Ishikawa (cell line): ENCODE results near the gene OR51B4.

Experiments used
- CEBPB ChIP-seq: IDR thresholded peaks from 2 replicates; pipeline ENCODE4 v1.6.1; 2012
- CREB1 ChIP-seq: IDR thresholded peaks from 2 replicates; pipeline ENCODE4 v1.6.1; 2012; ENCODE audit warnings: low read depth
- EP300 ChIP-seq: IDR thresholded peaks from 2 replicates; pipeline ENCODE4 v1.6.1; 2012; ENCODE audit warnings: borderline replicate concordance
- FOXM1 ChIP-seq: IDR thresholded peaks from 2 replicates; pipeline ENCODE4 v1.6.1; 2012; ENCODE audit warnings: low read depth, borderline replicate concordance
- TCF12 ChIP-seq: IDR thresholded peaks from 2 replicates; pipeline ENCODE4 v1.6.1; 2012; ENCODE audit warnings: low read depth
- TEAD4 ChIP-seq: IDR thresholded peaks from 2 replicates; pipeline ENCODE4 v1.6.1; 2012
- ZBTB7A ChIP-seq: IDR thresholded peaks from 2 replicates; pipeline ENCODE4 v1.6.1; 2012; ENCODE audit warnings: low read depth
- TF ChIP-seq, protein P1 (sequence below): IDR thresholded peaks from 2 replicates; pipeline ENCODE4 v1.6.1; 2012; ENCODE audit warnings: low read depth, mild to moderate bottlenecking
- TF ChIP-seq, protein P2 (sequence below): IDR thresholded peaks from 2 replicates; pipeline ENCODE4 v1.6.1; 2012

DNA sequence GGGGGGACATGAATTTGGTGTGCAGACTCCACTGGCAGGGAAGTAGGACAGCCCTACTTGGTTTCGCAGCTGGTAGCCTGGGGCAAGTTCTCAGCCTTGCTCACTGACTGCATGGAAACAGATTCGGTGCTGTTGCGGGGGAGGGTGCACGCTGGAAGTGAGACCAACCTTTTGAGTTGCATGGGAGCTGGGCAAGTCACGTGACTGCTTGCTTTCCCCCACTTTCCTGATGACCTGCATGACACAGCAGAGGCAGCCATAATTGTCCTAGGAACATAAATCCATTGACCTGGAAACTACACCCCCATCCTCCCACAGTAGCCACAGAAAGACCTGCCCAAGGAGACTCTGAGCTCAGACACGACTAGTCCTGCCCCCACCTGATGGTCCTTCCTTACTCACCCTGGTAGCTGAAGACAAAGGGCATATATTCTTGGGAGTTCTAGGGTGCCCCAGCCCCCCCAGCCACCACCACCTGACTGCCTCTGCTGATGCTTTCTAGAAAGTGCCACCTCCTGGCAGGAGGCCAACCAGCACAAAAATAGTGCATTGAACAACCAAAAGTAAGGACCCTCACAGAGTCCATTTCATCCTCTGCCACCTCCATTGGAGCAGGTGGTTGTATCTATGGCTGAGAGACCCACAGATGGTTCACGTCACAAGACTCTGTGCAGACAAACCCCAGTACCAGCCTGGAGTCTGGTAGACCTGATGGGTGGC is 43.0 kb downstream of the OR51B4 start:
- no peak for TF ChIP-seq FOXM1
- TF ChIP-seq ZBTB7A, result no peak
- TF ChIP-seq, protein P1, sequence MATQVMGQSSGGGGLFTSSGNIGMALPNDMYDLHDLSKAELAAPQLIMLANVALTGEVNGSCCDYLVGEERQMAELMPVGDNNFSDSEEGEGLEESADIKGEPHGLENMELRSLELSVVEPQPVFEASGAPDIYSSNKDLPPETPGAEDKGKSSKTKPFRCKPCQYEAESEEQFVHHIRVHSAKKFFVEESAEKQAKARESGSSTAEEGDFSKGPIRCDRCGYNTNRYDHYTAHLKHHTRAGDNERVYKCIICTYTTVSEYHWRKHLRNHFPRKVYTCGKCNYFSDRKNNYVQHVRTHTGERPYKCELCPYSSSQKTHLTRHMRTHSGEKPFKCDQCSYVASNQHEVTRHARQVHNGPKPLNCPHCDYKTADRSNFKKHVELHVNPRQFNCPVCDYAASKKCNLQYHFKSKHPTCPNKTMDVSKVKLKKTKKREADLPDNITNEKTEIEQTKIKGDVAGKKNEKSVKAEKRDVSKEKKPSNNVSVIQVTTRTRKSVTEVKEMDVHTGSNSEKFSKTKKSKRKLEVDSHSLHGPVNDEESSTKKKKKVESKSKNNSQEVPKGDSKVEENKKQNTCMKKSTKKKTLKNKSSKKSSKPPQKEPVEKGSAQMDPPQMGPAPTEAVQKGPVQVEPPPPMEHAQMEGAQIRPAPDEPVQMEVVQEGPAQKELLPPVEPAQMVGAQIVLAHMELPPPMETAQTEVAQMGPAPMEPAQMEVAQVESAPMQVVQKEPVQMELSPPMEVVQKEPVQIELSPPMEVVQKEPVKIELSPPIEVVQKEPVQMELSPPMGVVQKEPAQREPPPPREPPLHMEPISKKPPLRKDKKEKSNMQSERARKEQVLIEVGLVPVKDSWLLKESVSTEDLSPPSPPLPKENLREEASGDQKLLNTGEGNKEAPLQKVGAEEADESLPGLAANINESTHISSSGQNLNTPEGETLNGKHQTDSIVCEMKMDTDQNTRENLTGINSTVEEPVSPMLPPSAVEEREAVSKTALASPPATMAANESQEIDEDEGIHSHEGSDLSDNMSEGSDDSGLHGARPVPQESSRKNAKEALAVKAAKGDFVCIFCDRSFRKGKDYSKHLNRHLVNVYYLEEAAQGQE, result no peak
- no peak for TF ChIP-seq EP300
- TF ChIP-seq, protein P2, sequence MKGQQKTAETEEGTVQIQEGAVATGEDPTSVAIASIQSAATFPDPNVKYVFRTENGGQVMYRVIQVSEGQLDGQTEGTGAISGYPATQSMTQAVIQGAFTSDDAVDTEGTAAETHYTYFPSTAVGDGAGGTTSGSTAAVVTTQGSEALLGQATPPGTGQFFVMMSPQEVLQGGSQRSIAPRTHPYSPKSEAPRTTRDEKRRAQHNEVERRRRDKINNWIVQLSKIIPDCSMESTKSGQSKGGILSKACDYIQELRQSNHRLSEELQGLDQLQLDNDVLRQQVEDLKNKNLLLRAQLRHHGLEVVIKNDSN, result no peak
- no peak for TF ChIP-seq CEBPB
- TF ChIP-seq CREB1, result no peak
- no peak for TF ChIP-seq TCF12
- TF ChIP-seq TEAD4, result no peak
